ENCODE results near the gene ZDHHC1.
"Not testable (repeated sequence)": the region's sequence is repeated elsewhere in the genome, so short reads cannot be mapped to it uniquely, and the experiment has no call there.

The ZDHHC1 gene

DNA sequence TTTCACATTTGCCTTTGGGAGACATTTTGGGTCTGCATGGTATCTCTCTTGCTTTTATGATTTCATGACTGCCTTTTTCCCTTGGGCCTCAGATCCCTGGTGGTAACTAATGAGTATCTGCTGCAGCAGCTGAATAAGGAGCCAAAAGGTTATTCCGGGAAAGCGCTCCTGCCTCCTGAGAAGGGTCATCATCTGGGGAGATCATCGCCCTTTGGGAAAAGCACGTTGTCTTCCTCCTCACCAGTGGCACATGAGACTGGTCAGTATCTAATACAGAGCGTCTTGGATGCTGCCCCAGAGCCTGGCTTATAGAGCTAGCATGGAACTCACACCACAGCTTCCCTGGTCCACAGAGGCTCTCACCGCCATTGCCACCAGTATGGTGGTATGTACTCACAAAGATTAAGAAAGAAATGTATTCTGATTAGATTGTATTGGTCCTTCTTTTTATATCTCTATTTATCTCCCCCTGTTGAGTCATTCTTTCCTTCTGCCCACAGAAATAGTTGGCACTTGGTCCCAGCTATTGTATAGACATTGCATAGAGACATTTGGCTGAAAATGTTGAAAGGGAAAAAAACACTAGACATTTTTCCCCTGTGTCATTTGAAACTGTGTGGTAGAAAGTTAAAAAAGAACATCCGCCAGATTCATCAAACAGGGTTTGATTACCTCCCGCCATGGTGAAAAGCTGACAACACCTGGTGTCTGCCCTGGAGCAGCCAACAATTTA, 31.3 kb downstream of the ZDHHC1 start:
- Histone ChIP-seq H4K8ac (ENCODE audit: low read depth, low read length) (no peak overlapping the region), H3K18ac (ENCODE audit: low read length) (no peak overlapping the region), H3K4me3 (ENCODE audit: low read length in 2 of 2) (no peak overlapping the region), H3K4me2 (ENCODE audit: insufficient read depth, low read length, poor library complexity, severe bottlenecking) (no peak overlapping the region), H3K79me1 (ENCODE audit: low read depth, low read length) (peaks cover 2% of the 10 kb centered on the region), H3K9ac (ENCODE audit: low read depth, low read length, poor library complexity) (no peak overlapping the region), H3K27me3 (ENCODE audit: control insufficient read depth in 3 of 3, insufficient read depth in 3 of 3, low read depth in 1 of 3, low read length in 3 of 3) (peaks cover 0 to 39% (median 0%) of the 10 kb centered on the region in 3 experiments), H3K36me3 (replicated peaks in 1 of 2; ENCODE audit: control insufficient read depth in 2 of 2, insufficient read depth in 2 of 2, low read length in 2 of 2) (no peaks in the 10 kb centered on the region), H4K91ac (ENCODE audit: low read depth, low read length, poor library complexity) (no peak overlapping the region), H3K4me1 (ENCODE audit: control insufficient read depth in 2 of 2, insufficient read depth in 1 of 2, low read depth in 1 of 2, low read length in 2 of 2) (peaks cover 0 to 10% of the 10 kb centered on the region in 2 donors), H3K4ac (ENCODE audit: low read length) (no peak overlapping the region), H3K27ac (replicated peaks; ENCODE audit: low read length) (no peak overlapping the region), H2BK120ac (ENCODE audit: low read depth, low read length) (no peak overlapping the region), H2BK15ac (ENCODE audit: low read length) (no peak overlapping the region), H3K23ac (ENCODE audit: low read depth, low read length, poor library complexity) (no peak overlapping the region), H2AFZ (ENCODE audit: low read length) (no peak overlapping the region), H3K9me3 (replicated peaks in 1 of 2; ENCODE audit: control insufficient read depth in 2 of 2, insufficient read depth in 1 of 2, low read depth in 1 of 2, low read length in 2 of 2) (no peaks in the 10 kb centered on the region), H2BK12ac (ENCODE audit: low read length) (no peak overlapping the region), H2AK5ac (ENCODE audit: low read depth, low read length) (no peak overlapping the region), H2BK5ac (ENCODE audit: low read length) (no peak overlapping the region), H3K14ac (ENCODE audit: low read length) (no peak overlapping the region)
- no CpG with 5 or more reads among the region's 8 CpGs for WGBS, 2 donors (ENCODE audit: extremely low coverage in 2 of 2, insufficient read length in 2 of 2, insufficient replicate concordance in 1 of 2)
- no peak for DNase-seq (ENCODE audit: low spot score)

DNA sequence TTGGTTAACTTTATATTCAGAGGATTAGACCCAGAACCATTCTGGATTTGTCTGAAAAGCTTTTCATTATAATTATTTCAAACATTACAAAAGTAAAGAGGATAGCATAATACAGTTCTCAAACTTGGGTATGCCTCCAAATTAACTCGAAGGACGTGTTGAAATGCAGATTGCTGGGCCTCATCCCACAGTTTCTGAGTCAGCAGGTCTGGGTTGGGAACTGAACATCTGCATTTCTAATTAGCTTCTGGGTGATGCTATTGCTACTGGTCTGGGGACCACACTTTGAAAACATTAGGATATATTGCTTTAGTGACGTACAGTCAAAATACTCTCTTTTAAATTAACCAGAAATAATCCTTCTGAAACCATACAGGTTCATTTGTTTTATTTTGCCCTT, 33.0 kb downstream of the ZDHHC1 start:
- Histone ChIP-seq H3K4me1 (ENCODE audit: control insufficient read depth in 2 of 2, insufficient read depth in 1 of 2, low read depth in 1 of 2, low read length in 2 of 2) (peaks cover 0 to 8% of the 10 kb centered on the region in 2 donors), H2BK15ac (ENCODE audit: low read length) (no peak overlapping the region), H4K8ac (ENCODE audit: low read depth, low read length) (no peak overlapping the region), H3K9me3 (replicated peaks in 1 of 2; ENCODE audit: control insufficient read depth in 2 of 2, insufficient read depth in 1 of 2, low read depth in 1 of 2, low read length in 2 of 2) (no peaks in the 10 kb centered on the region), H3K9ac (ENCODE audit: low read depth, low read length, poor library complexity) (no peak overlapping the region), H4K91ac (ENCODE audit: low read depth, low read length, poor library complexity) (no peak overlapping the region), H2BK12ac (ENCODE audit: low read length) (no peak overlapping the region), H3K23ac (ENCODE audit: low read depth, low read length, poor library complexity) (no peak overlapping the region), H3K27ac (replicated peaks; ENCODE audit: low read length) (no peak overlapping the region), H3K4me2 (ENCODE audit: insufficient read depth, low read length, poor library complexity, severe bottlenecking) (no peak overlapping the region), H3K27me3 (ENCODE audit: control insufficient read depth in 3 of 3, insufficient read depth in 3 of 3, low read depth in 1 of 3, low read length in 3 of 3) (peaks cover 0 to 47% (median 0%) of the 10 kb centered on the region in 3 experiments), H3K4me3 (ENCODE audit: low read length in 2 of 2) (no peak overlapping the region), H2BK120ac (ENCODE audit: low read depth, low read length) (no peak overlapping the region), H3K36me3 (replicated peaks in 1 of 2; ENCODE audit: control insufficient read depth in 2 of 2, insufficient read depth in 2 of 2, low read length in 2 of 2) (no peaks in the 10 kb centered on the region), H2BK5ac (ENCODE audit: low read length) (no peak overlapping the region), H3K79me1 (ENCODE audit: low read depth, low read length) (peaks cover 2% of the 10 kb centered on the region), H2AFZ (ENCODE audit: low read length) (no peak overlapping the region), H3K14ac (ENCODE audit: low read length) (no peak overlapping the region), H2AK5ac (ENCODE audit: low read depth, low read length) (no peak overlapping the region), H3K4ac (ENCODE audit: low read length) (no peak overlapping the region), H3K18ac (ENCODE audit: low read length) (no peak overlapping the region)
- WGBS, 2 donors (ENCODE audit: extremely low coverage in 2 of 2, insufficient read length in 2 of 2, insufficient replicate concordance in 1 of 2): no CpG with 5 or more reads among the region's 3 CpGs
- no peak for DNase-seq (ENCODE audit: low spot score)

DNA sequence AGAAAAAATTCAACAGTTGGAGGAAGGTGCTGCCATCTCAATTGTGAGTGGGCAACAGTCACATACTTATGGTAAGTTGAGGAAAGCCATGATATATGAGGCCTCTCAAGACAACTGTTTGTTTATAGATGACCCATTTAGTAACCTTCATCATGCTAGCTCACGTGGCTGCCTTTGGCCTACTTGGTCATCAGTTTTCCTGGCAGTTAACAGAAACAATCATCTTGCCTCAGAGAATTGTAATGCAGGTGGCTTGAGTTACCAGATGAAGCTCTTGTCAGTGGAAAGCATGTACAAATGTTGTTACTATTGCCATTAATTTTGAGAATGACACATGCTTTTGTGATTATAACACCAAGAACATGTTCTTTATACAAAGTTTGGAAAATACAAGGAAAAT, 37.6 kb downstream of the ZDHHC1 start:
- Histone ChIP-seq H3K18ac (ENCODE audit: low read length) (no peak overlapping the region), H3K27ac (replicated peaks; ENCODE audit: low read length) (no peak overlapping the region), H3K4me3 (ENCODE audit: low read length in 2 of 2) (no peak overlapping the region), H3K4ac (ENCODE audit: low read length) (no peak overlapping the region), H4K91ac (ENCODE audit: low read depth, low read length, poor library complexity) (no peak overlapping the region), H3K4me2 (ENCODE audit: insufficient read depth, low read length, poor library complexity, severe bottlenecking) (no peak overlapping the region), H2AK5ac (ENCODE audit: low read depth, low read length) (no peak overlapping the region), H2BK5ac (ENCODE audit: low read length) (no peak overlapping the region), H3K9ac (ENCODE audit: low read depth, low read length, poor library complexity) (no peak overlapping the region), H3K23ac (ENCODE audit: low read depth, low read length, poor library complexity) (no peak overlapping the region), H2AFZ (ENCODE audit: low read length) (no peak overlapping the region), H3K27me3 (ENCODE audit: control insufficient read depth in 3 of 3, insufficient read depth in 3 of 3, low read depth in 1 of 3, low read length in 3 of 3) (peaks cover 0 to 28% (median 0%) of the 10 kb centered on the region in 3 experiments), H2BK15ac (ENCODE audit: low read length) (no peak overlapping the region), H2BK12ac (ENCODE audit: low read length) (no peak overlapping the region), H3K36me3 (replicated peaks in 1 of 2; ENCODE audit: control insufficient read depth in 2 of 2, insufficient read depth in 2 of 2, low read length in 2 of 2) (no peaks in the 10 kb centered on the region), H3K79me1 (ENCODE audit: low read depth, low read length) (no peaks in the 10 kb centered on the region), H2BK120ac (ENCODE audit: low read depth, low read length) (no peak overlapping the region), H4K8ac (ENCODE audit: low read depth, low read length) (no peak overlapping the region), H3K9me3 (replicated peaks in 1 of 2; ENCODE audit: control insufficient read depth in 2 of 2, insufficient read depth in 1 of 2, low read depth in 1 of 2, low read length in 2 of 2) (no peaks in the 10 kb centered on the region), H3K4me1 (ENCODE audit: control insufficient read depth in 2 of 2, insufficient read depth in 1 of 2, low read depth in 1 of 2, low read length in 2 of 2) (no peaks in the 10 kb centered on the region), H3K14ac (ENCODE audit: low read length) (no peak overlapping the region)
- DNase-seq (ENCODE audit: low spot score): no peak
- no CpG with 5 or more reads among the region's 1 CpG for WGBS, 2 donors (ENCODE audit: extremely low coverage in 2 of 2, insufficient read length in 2 of 2, insufficient replicate concordance in 1 of 2)

DNA sequence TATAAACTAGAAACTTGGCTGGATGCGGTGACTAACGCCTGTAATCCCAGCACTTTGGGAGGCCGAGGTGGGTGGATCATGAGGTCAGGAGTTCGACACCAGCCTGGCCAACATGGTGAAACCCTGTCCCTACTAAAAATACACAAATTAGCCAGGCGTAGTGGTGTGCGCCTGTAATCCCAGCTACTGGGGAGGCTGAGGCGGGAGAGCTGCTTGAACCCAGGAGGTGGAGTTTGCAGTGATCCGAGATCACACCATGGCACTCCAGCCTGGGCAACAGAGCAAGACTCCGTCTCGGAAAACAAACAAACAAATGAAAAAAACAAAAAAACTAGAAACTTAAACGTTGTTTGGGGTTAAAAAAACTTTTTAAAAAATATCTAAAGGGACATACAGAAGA, 40.3 kb downstream of the ZDHHC1 start:
- not testable (repeated sequence) for H2BK5ac ChIP-seq (ENCODE audit: low read length); H3K23ac ChIP-seq (ENCODE audit: low read depth, low read length, poor library complexity); H4K8ac ChIP-seq (ENCODE audit: low read depth, low read length); H4K91ac ChIP-seq (ENCODE audit: low read depth, low read length, poor library complexity); H2BK12ac ChIP-seq (ENCODE audit: low read length); DNase-seq (ENCODE audit: low spot score); H3K27ac ChIP-seq (replicated peaks; ENCODE audit: low read length); H2AFZ ChIP-seq (ENCODE audit: low read length); H3K79me1 ChIP-seq (ENCODE audit: low read depth, low read length); H3K4me2 ChIP-seq (ENCODE audit: insufficient read depth, low read length, poor library complexity, severe bottlenecking); H3K4me3 ChIP-seq (ENCODE audit: low read length in 2 of 2); H2AK5ac ChIP-seq (ENCODE audit: low read depth, low read length); H3K9me3 ChIP-seq (replicated peaks in 1 of 2; ENCODE audit: control insufficient read depth in 2 of 2, insufficient read depth in 1 of 2, low read depth in 1 of 2, low read length in 2 of 2); H3K4me1 ChIP-seq (ENCODE audit: control insufficient read depth in 2 of 2, insufficient read depth in 1 of 2, low read depth in 1 of 2, low read length in 2 of 2); H2BK15ac ChIP-seq (ENCODE audit: low read length); H3K9ac ChIP-seq (ENCODE audit: low read depth, low read length, poor library complexity); H3K14ac ChIP-seq (ENCODE audit: low read length); H2BK120ac ChIP-seq (ENCODE audit: low read depth, low read length); H3K18ac ChIP-seq (ENCODE audit: low read length); H3K36me3 ChIP-seq (replicated peaks in 1 of 2; ENCODE audit: control insufficient read depth in 2 of 2, insufficient read depth in 2 of 2, low read length in 2 of 2); H3K4ac ChIP-seq (ENCODE audit: low read length)
- peaks cover 0 to 24% (median 0%) of the 10 kb centered on the region in 3 experiments for H3K27me3 ChIP-seq (ENCODE audit: control insufficient read depth in 3 of 3, insufficient read depth in 3 of 3, low read depth in 1 of 3, low read length in 3 of 3)
- WGBS, 2 donors (ENCODE audit: extremely low coverage in 2 of 2, insufficient read length in 2 of 2, insufficient replicate concordance in 1 of 2): no CpG with 5 or more reads among the region's 11 CpGs

All from neuronal stem cell (in vitro differentiated cells).